ENCODE results near the gene VWCE.

Gene VWCE

DNA sequence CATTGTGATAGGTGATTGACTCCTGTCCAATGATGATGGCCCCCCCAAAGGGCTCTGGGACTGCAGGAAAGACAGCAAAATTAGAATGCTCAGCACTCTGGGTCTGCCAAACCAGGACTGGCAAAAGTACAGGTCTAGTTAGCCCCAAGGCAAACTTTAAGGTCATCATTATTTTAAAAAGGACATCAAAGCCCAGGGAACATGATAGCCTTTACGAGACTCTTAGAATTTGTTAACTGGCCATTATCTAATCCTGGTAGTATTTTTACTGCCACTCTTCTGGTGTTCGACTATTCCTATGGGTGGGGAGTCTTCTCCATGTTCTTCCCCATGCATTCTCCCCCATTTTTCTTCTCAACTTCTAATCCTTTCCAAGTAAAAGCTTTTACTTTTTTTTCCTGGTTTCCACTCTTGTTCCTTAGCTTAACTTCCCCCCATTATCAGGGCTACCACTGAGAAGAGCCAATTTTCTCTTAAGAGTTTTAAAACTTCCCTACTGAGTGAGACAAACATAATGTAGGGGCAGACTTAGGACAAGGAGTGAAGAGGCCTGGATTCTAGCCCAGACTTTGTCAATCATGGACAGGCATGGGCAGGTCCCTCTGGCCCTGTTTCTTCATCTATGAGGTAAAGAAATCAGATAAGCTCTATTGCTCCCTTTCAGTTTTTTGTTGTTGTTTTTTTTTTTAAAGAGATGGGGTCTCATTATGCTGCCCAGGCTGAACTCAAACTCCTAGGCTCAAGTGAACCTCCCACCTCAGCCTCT is 30.7 kb upstream of the VWCE start:
- no peak for DNase-seq

GRCh38 chr11:61315260-61315659 is 20.1 kb upstream of the VWCE start:
- DNase-seq, result no peak

DNA sequence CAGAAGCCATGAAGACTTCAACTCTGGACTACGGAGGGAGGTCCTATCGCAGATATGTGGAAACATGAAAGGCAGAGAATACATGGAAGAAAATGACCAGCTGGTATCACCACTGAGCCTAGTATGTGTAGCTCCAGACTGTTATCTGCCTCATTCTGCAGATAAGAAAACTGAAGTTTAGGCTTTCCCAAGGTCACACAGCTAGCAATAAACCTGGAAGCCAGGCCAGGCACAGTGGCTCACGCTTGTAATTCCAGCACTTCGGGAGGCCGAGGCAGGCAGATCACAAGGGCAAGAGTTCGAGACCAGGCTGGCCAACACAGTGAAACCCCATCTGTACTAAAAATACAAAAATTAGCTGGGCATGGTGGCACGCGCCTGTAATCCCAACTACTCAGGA is 15.6 kb upstream of the VWCE start:
- no peak for DNase-seq

DNA sequence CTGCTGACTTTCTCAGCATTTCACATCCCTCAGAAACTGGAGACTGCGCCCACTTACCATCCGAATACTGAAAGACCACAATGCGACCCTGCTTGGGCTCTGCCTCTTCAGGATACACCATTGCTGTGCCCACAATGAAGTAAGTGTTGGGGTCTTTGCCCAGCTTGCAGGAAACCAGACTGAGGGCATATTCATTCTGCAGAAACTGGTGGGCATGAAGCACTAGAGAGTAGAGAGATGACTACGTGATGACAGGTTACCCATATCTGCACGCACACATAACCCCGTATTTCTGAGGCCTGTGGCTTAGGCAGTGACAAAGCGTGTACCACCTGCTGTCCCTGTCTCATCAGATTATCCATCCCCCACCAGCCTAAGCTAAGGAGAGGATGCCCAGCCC is 14.6 kb upstream of the VWCE start:
- no peak for DNase-seq

GRCh38 chr11:61309141-61309540 is 14.0 kb upstream of the VWCE start:
- no peak for DNase-seq

- no peak for DNase-seq
Observed at GRCh38 chr11:61307354-61307753, 12.2 kb upstream of the VWCE start.

DNA sequence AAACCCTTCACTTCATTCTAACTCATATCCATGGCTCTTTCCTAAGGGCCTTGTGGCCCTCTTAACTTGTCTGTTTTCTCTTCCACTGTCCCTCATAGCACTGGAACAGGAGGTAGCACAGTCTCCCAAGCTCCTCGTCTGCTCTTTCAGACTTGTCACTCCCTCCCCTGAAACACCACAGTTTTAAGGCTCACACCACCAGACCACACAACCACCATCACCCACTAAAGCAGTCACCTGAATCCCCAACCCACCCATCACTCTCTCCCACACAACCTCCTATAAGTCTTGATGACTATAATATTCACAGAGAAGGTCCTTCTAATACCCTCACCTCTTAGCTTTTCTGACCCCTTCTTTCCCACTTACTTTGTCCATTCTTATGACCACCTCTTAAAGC is 11.1 kb upstream of the VWCE start:
- no peak for DNase-seq

DNA sequence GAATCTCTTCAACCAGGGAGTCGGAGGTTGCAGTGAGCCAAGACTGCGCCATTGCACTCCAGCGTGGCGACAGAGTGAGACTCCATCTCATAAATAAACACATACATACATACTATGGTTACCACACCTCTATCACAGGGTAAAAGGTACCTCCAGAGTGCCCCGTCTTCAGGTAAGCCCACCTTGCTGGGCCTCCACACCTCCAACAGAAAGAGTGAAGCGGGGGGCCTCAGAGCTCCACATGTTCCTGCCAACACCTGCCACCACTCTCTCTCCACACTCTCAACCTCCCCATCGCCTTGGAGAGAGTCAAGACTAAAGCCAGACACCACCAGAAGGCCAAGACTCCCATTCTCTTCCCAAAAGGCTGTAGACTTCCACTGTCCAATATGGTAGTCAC is 10.3 kb upstream of the VWCE start:
- DNase-seq, result no peak

- DNase-seq, result no peak
Observed at GRCh38 chr11:61303725-61304124, 8.6 kb upstream of the VWCE start.

DNA sequence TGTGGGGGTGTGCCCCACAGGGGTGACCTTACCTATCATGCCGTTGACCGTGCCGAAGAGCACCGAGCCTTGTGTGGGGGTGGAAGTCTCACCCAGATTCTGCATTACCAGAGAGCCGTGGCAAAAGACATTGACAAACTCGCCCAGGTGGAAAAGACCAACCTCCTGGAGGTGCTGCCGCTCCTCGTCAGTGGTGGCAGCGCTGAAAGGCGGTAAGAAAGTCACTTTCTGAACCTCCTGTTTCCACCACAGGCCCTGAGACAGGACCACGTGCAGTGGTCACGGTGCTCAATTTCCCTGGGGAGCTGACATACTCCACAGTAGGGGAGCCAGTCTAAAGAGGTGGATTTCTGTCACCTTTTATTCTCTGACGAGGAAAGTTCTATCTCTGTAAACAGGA is 7.4 kb upstream of the VWCE start:
- DNase-seq, result no peak

- DNase-seq, result no peak
Observed at GRCh38 chr11:61298663-61299244, 3.6 kb upstream of the VWCE start.

DNA sequence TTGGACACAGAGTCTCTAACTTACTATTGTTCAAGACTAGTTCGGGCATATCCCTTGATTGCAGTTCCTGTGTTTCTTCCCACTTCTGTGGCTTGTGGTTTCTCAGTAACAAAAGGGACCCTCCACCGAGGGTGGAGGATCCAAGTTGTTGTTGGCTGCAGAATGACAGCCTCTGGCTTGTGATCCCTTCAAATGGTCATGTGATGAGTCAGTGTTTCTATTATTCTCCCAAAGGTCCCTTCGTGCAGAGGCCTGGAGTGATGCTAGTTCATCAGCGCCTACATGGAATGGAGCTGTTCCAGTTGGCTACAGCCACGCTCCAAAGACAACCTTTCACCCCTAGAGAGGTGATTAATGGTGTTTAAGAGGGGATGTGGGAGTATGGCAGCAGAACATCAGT is 2.6 kb upstream of the VWCE start:
- no peak for DNase-seq

- DNase-seq, result no peak
Observed at GRCh38 chr11:61297341-61297740, 2.2 kb upstream of the VWCE start.

- DNase-seq, result no peak
Observed at GRCh38 chr11:61295596-61295926, 445 bp upstream of the VWCE start.

DNA sequence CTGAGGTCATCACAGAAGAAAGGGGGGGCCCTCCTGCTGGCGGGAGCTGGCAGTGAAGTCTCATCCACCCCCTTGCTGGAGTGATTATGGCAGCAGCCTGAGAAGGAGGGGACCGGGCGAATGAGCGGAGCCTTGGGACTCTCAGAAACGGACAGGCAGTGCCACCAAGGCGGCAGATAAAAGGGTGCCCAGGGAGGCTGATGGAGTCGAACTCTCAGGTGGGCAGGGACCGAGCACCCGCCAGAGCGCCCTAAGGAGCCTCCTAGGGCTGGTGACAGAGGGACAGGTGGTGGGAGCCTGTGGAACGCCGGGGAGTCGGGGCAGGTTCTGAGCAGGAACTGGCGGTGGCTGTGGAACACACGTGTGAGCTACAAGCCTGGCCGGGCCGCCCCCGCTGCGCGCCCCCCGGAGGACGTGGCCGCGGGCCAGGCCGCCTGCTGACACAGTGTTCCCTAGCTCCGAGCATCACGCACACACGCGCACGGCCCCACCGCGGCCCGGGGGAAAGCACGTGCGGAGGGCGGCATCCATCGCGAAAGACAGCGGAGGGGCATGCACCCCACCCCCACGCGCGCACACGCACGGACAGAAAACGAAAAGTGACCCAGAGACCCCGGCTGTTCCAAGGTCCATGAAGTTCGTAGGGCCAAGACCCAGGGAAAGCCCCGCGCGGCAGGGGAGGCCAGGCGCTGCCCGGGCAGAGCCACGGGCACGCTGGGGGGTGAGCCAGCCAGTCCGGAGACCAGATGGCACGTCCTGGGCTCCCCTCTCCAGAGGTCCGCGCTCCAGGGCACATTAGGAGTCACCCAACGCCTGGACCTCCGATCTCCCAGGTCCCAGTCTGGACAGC is 1.0 kb downstream of the VWCE start:
- peak; percentile 50 for DNase-seq

- no peak for DNase-seq
Observed at GRCh38 chr11:61292356-61292755, 2.8 kb downstream of the VWCE start.

DNA sequence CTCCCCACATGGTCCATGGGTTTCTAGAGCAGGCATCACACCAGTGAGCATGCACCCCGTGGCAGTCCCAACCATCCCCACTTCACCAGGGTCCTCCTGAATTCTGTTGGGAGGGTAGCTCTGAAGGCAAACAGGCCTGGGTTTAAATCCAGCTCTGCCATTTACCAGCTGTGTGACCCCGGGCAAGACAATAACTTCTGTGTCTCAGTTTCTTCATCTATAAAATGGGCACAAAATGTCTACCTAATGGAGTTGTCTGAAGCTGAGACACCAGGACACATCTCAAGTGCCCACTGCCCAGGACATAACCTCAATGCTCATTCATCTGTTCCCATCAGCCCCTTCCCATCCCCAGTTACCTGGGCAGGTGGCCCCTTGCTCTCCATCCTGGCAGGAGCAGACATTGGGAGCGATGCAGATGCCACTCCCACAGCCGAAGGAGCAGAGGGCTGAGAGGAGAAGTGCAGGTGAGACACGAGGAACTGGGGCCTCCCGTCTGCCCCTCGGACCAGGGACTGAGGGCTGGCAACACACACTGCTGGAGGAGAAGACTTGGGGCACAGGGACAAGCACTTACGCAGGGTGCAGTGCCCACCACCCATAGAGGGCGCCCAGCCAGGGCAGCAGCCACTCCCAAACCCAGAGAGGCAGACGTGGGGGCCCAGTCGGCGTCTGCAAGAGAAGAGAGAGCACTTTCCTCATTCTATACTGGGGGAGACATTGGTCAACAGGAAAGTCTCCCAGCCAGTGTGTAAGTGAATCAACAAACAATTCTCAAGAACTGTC is 4.0 kb downstream of the VWCE start:
- no peak for DNase-seq

GRCh38 chr11:61287338-61287977 is 7.7 kb downstream of the VWCE start:
- DNase-seq, result no peak

GRCh38 chr11:61283613-61284012 is 11.5 kb downstream of the VWCE start:
- DNase-seq, result no peak

- peak; percentile 20 for DNase-seq
Observed at GRCh38 chr11:61281581-61282250, 13.4 kb downstream of the VWCE start.

DNA sequence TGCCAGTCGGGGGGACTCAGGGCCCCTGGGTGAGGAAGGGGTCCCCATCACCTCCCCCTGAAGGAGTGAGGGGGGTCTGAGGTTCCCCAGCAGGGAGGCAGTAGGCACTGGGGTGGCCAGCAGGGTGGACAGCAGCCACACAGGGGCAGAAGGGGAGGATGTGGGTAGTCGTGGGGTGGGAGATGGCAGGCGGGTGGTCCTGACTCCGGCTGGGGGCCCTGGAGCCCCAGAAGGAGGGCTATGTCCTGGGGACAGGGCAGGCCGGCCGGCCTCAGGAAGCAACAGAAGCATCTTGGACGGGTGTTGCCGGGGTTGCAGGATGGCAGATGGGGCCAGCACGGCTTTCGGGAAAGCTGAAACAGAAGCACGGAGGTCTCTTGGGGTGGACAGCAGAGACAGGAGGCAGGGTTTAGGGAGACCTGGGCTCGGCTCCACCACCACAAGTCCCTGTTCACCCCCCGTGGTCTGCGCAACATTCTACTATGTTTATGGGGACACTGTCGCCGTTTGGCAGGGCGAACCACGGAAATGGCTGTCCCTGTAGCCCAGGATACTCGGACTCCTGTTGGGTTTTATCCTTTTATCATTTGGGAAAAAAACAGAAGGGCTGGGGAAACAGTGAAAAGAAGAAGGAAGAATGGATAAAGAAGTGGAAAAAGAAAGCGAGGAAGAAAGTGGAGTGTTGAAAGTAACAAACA is 14.1 kb downstream of the VWCE start:
- DNase-seq, result no peak

Measured in stimulated activated CD4-positive, alpha-beta T cell treated with anti-CD3 and anti-CD28 coated beads, Interleukin-12 subunit alpha, Interleukin-12 subunit beta, amount 100 ng/mL, for 4 hours (primary cell).